ENCODE data around the gene EFNB2.

DNA sequence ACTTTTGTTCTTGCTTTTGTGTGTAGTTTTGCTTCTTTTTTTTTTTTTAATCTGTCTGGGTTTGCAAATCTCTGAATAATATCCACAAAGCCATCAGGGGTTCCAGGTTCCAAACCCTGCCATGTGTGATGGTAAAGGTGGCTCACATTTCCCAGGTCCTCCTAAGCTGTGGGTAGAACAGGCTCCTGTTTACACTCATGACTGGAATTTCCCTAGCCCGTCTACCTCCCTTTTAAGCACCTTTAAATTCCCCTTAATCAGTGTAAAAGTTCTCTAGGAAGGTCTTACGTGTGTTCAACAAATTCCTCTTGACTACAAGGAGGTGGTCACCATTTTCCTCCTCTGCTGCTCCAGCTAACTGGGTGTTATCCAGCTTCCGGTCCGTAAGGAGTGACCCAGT, 62.8 kb downstream of the EFNB2 start:
- no peak for TF ChIP-seq CTCF (IDR thresholded peaks at IDR 0.05)
- TF ChIP-seq POLR2A (IDR thresholded peaks at IDR 0.05) = no peak
